Lung microvascular endothelial cell (primary cell): Measurements from ENCODE around the gene PEG3. TPM values are rescaled to one million over a fixed set of nuclear protein-coding genes. Genes with fewer than 3 reads are reported as not detected.

Experiments used
- DNase-seq, 2 donors: peaks; one replicate each; pipeline versions ENCODE4 v3.0.0 to v3.0.0-alpha.2; 2010; ENCODE audit warnings: low read depth in 2 of 2
- total RNA-seq: library from RNA; depleted of rRNA; stranded (reverse); fragments of >200 nt; gene quantifications from 2 replicates; pipeline ENCODE4 v1.2.1, GENCODE V29; 2014

The PEG3 gene
- total RNA-seq, 1 donor from 2014 or later, result 1.6 TPM

DNA sequence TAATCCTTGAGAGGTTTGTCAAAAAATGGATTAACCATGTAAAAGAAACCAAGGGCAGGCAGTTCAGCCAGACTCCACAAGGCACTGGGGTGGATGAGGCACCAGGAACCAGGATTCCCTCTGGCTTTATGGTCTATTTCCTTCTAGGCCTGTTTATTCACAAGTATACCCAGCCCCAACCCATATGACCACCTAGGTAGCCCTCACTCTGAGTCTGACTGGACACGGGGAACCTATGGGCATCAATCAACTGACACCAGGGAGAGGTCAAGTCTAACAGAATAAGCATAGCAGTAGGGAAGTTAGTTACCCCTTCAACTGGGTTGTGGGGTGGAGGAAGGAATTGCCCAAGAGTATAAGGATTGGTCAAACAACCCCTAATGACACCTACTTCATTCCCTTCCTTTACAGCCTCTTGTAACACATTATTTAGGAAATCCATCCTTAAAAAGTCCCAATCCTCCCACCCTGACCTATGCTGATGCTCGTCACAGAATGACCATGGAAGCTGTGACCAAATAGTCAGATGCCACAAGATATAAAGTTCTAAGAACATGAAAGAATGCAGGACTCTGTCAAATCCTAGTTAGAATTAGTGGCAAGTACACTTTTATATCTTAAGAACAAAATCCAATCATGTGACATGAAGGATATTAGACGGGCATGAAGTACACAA is 31.7 kb downstream of the PEG3 start:
- no peak for DNase-seq

DNA sequence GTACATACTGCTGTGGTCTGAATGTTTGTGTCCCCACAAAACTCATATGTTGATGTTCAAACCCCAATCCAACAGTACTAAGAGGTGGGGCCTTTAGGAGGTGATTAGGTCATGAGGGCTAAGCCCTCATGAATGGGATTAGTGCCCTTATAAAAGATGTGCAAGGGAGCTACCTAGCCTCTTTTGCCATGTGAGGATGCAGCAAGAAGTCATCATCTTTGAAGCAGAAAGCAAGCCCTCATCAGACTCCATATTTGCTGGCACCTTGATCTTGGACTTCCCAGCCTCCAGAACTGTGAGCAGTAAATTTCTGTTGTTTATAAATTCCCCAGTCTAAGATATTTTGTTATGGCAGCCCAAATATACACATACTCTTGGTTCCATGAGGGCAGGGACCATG is 33.9 kb downstream of the PEG3 start:
- DNase-seq, result no peak

Other genes with a start within 250 kb of the PEG3 start
- gene ZNF71, start 245.4 kb downstream of the PEG3 start, total RNA-seq, result 9.2 and 10.1 TPM in 2 replicates
- gene SMIM17, start 197.6 kb downstream of the PEG3 start, total RNA-seq, result 0.20 and 0.22 TPM in 2 replicates
- gene ZNF835, start 169.0 kb downstream of the PEG3 start, total RNA-seq, result under 0.01 and 0.99 TPM in 2 replicates
- gene ZIM2, start within 50 bp of the PEG3 start, total RNA-seq, result not detected in 2 replicates